Measurements from ENCODE around the gene GREB1L.

DNA sequence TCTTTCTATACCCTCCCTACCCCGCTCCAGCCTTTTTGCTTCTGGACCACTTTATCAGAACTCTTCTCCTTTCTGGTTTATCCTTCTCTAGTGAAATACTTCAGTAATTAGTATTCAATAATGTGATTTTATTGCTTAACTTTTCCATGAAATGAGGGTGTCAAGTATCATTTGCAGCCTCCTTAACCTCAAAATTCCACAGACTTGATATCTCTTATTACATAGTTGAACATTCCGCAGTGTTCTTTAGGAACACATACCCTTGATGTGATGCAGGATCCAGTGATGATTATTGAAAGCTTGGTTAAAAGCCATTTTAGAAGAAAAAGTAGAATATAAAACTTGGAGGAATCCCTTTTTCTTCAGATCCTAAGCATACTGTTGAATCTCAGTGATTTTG lies 94.8 kb downstream of the GREB1L start:
- TF ChIP-seq, protein P1, sequence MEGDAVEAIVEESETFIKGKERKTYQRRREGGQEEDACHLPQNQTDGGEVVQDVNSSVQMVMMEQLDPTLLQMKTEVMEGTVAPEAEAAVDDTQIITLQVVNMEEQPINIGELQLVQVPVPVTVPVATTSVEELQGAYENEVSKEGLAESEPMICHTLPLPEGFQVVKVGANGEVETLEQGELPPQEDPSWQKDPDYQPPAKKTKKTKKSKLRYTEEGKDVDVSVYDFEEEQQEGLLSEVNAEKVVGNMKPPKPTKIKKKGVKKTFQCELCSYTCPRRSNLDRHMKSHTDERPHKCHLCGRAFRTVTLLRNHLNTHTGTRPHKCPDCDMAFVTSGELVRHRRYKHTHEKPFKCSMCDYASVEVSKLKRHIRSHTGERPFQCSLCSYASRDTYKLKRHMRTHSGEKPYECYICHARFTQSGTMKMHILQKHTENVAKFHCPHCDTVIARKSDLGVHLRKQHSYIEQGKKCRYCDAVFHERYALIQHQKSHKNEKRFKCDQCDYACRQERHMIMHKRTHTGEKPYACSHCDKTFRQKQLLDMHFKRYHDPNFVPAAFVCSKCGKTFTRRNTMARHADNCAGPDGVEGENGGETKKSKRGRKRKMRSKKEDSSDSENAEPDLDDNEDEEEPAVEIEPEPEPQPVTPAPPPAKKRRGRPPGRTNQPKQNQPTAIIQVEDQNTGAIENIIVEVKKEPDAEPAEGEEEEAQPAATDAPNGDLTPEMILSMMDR (optimal IDR thresholded peaks at IDR 0.05 in 1 of 3, IDR thresholded peaks at IDR 0.05 in 1 of 3, conservative IDR thresholded peaks at IDR 0.05 in 1 of 3; ENCODE audit: extremely low read depth in 1 of 3, insufficient read depth in 2 of 3, low read length in 3 of 3): no peak
- no peak for TF ChIP-seq EZH2 (IDR thresholded peaks at IDR 0.05; ENCODE audit: low read length)

Measured in keratinocyte (primary cell).